Stimulated activated CD8-positive, alpha-beta memory T cell treated with anti-CD3 and anti-CD28 coated beads, Interleukin-4, amount 100 ng/mL, for 4 hours (primary cell): ENCODE data around the gene XKRX.

Experiments used
- DNase-seq, 2 donors: peaks; one replicate each; pipeline ENCODE4 v3.0.0-alpha.2; 2020; ENCODE audit warnings: low read depth in 2 of 2, low spot score in 1 of 2

XKRX gene

GRCh38 chrX:100928660-100929613, at the start of gene XKRX:
XKRX (minus strand) TSS chrX:100928917; CDS start chrX:100928304, 613 bp downstream.
- DNase-seq: peak in 1 of 2 donors; percentile 5

- no peak for DNase-seq
Measured at GRCh38 chrX:100976211-100976610, 47.5 kb upstream of the XKRX start.

DNA sequence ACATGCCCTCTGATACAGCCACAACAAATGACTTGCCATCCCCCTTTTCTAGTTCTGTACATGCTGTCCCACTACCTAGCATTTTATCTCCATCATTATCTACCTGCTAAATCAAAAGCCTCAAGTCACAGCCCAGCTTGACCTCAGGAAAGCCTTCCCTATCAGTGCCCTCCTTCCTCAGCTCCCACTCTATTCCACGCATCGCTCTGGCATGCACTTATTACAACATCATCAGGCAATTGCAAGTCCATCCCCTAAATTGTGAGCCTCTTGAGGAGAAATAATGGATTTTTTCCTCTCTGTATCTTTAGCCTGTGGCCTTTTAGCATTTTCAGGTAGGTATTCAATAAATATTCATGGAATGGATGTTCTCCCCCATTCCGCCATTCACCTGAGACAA, 46.5 kb upstream of the XKRX start:
- no peak for DNase-seq

GRCh38 chrX:100973411-100973810, 44.7 kb upstream of the XKRX start:
- no peak for DNase-seq

DNA sequence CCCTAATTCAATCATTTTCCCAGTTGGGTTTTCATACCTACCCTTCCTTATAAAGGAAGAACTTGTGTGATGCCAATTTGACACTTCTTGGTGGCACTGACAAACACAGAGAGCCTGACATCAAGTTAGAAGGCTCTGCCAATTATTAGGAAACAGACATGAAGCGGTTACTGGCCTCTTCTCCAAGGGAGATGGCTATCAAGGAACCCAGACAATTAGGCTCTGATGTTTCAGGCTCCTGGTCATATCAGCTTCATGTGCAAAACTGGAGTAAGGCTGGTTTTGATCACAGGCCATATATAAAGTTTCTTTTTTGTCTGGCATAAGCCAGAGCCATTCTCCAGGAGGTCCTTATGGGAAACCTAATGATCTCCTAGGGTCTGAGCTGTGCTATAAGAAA, 41.2 kb upstream of the XKRX start:
- DNase-seq: no peak

- DNase-seq: no peak
Measured at GRCh38 chrX:100969408-100969807, 40.7 kb upstream of the XKRX start, which contains the start of gene ARL13A. ARL13A (plus strand) TSS chrX:100969708; CDS start chrX:100973690, 3,982 bp downstream.

- no peak for DNase-seq
Measured at GRCh38 chrX:100964362-100964761, 35.6 kb upstream of the XKRX start.

- DNase-seq: no peak
Measured at GRCh38 chrX:100962811-100963210, 34.1 kb upstream of the XKRX start.

- DNase-seq: no peak
Measured at GRCh38 chrX:100948557-100948956, 19.8 kb upstream of the XKRX start.

DNA sequence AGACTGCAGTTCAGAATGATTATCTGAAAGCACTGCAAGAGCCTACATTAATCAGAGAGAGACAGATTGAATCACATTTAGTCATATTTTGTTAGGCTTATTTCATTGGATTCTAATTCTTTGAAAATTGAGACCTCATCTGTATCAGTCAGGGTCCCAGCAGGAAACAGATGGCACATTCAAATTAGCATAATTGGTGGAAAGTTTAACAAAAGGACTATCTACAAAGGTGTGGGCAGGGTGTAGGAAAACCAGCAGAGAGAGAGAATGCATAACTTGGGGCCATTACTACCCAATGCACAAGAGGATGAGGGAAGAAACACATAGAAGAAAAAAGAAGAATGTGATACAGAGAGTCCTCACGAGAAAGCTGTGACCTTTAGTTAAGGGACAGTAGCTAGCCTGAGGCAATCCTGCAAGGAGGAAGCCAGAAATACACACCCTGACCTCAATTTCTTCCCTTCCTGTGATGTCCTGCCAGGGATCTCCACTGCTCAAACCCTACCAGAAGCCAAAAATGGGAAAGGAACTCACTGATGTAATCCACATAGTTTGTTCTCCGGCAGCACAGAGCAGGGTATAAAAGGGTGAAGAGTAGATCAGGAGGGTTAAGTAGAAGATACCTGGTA, 17.7 kb upstream of the XKRX start:
- no peak for DNase-seq

DNA sequence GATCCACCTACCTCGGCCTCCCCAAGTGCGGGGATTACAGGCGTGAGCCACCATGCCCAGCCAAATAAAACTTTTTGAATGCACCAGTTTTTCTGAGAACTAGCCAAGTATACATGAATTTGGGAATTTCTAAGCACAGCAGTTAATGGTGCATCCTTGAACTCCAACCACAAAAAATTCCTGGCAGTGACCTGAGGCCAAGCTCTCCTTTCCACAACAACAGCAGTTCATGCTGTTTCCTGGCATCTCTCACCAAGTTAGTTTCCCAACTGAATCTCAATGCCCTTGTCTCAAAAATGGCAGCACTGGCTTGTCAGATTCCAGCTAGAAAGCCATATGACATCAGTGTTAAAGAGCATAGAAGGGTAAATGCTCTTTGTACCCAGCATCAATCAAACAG, 15.9 kb upstream of the XKRX start:
- no peak for DNase-seq

DNA sequence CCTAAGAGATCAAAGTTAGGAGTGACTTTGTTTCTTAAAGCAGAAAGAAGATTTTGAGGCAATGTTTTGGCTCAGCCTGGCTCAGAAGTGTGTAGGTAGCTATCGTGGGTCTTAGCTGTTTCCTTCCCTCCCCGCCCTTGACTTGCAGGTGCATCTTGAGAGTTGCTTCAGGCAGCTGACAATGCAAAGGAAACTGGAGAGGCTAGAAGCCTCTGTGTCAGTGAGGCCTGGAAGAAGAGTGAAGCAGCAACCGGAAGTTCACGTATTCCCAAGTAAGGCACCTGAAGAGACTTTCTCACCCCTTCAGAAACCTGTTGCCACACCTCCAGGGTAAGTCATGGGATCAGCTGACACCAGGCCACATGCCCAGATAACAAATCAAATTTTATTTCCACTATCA, 10.6 kb upstream of the XKRX start:
- no peak for DNase-seq

DNA sequence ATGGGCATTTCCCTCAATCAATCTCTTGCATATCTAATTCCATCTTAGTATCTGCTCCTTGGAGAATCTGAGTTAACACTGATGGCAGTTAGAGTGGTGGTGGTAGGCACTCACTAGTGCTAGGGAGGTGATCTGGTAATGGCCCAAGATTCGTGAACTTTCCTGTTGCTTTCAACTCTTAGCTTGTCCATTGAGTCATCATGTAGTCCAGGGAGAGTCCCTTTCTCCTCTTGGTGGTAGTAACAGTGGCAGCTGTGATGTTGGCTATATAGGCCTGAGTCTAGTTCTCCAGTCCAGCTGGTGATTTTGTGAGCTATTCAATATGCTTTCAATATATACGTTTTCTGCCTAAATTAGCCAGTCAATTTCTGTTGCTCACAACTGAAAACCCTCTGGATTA, 7.0 kb upstream of the XKRX start:
- no peak for DNase-seq

- DNase-seq: no peak
Measured at GRCh38 chrX:100931925-100932285, 3.2 kb upstream of the XKRX start.

DNA sequence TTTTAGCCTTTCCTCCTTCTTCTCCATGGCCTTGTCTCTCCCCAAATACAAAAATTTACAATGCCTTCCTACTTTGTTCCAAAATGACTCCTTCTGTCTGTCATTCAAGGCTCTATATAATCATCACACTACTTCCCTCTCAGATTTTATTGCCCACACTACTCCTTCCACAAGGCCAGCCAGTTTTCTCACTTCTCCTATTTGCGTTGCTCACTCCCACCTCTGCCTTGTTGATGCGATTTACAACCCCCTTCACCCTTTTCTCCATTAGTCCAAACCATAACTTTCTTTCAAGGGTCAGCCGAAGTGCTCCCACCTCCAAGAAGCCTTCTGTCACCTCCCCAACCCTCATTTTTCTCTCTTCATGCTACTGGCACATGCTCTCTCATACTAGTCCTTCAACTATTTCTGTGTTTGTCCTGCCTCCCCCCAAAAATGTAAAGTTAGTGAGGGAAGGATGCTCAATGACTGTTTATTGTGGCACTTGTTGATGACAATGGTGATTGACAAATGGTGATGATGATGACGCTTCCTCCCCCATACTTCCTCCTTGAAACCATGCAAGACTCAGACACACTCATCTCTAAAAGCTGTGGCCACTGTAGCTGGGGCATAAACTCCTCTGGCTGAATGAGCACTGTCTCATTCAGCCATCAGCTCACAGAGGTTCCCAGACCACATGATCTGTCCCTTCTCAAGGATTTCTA, 2.7 kb upstream of the XKRX start:
- DNase-seq: no peak

DNA sequence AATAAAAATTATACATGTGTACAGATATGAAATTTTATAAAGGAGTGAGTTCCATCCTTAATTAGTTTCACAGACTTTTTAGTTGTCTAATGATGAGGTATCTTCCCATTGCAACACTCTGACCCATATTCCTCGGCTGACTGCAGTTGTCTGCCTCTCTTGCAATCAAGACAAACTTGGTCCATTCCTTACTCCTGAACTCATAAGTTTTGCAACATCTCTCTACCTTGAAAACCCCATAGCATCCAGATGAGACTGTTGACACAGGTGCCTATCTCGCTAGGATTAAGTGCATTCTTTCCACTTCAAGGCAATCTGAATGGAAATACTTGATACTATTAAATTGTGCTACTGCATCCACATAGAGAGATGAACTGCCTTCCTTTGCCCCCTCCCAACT, 2.3 kb downstream of the XKRX start:
- no peak for DNase-seq

DNA sequence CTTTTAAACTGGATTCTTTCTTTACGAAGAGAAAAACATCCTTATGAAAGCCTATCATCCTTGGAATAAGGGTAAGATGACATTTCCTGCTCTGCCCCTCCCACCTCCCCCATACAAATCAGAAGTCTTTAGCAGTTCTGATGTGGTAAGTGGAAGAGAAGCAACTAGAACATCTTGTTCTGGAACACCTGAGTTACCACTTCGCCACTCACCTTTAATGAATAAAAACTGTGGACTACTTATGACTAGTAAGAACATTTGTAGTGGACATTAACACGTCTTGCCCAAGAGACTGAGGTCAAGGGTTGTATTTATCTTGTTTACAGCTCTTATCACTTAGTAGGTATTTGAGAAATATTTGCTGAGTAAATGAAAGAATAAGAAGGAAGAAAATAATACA, 4.3 kb downstream of the XKRX start:
- DNase-seq: no peak

DNA sequence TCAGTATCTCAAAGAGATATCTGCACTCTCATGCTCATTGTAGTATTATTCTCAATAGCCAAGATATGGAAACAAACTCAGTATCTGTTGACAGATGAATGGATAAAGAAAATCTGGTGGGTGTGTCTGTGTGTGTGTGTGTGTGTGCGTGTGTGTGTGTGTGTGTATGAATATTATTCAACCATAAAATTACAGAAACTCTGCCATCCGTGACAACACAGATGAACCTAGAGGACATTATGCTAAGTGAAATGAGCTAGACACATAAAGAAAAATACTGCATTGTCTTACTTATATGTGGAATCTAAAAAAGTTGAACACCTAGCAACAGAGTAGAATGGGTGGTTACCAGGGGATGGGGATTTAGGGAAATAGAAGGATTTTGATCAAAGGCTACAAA, 13.2 kb downstream of the XKRX start:
- no peak for DNase-seq

- DNase-seq: no peak
Measured at GRCh38 chrX:100913111-100913510, 15.6 kb downstream of the XKRX start.

GRCh38 chrX:100911731-100912130, 17.0 kb downstream of the XKRX start:
- no peak for DNase-seq

DNA sequence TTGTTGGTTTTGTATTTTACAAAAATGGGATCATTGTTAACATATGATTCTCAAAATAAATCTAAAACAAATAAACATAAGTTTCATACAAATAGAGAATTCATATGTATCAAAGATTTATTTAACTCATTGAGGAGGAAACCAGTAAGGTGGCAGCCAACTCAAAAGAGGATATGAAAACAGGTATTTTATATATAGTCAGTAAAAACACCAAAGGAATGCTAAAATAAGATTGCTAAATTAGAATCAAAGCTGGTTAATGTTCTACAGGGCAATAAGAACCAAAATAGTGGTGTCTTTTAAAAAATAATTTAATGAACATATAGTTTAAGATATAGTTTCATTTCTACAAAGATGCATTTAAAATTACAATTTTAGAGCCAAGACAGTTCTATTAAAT, 23.1 kb downstream of the XKRX start:
- no peak for DNase-seq

GRCh38 chrX:100904433-100904832, 24.3 kb downstream of the XKRX start:
- DNase-seq: no peak
